HUDEP-2 (cell line): ENCODE data around the gene CD81.

Experiments used
- DNase-seq, 76 experiments: peaks; one replicate each; lab custom pipeline; 2025; ENCODE audit not compliant: unreplicated experiment in 76 of 76; lab: John Stamatoyannopoulos, UW

CD81 gene

GRCh38 chr11:2417856-2418692 is 41.0 kb downstream of the CD81 start:
- no peak for DNase-seq

- DNase-seq, result no peak
Observed at GRCh38 chr11:2418693-2419360, 41.7 kb downstream of the CD81 start.

- DNase-seq, result peak in 59 of 76 experiments; percentile 12 to 74 (median 49)
Observed at GRCh38 chr11:2419638-2420501, 42.8 kb downstream of the CD81 start.

- DNase-seq, result peak in 50 of 76 experiments; percentile 2 to 69 (median 43)
Observed at GRCh38 chr11:2420502-2421225, 43.6 kb downstream of the CD81 start.

GRCh38 chr11:2421226-2421994 is 44.3 kb downstream of the CD81 start:
- no peak for DNase-seq

- no peak for DNase-seq
Observed at GRCh38 chr11:2421996-2422395, 44.9 kb downstream of the CD81 start.

- DNase-seq, result no peak
Observed at GRCh38 chr11:2422461-2423156, 45.5 kb downstream of the CD81 start.

- DNase-seq, result no peak
Observed at GRCh38 chr11:2423157-2424025, 46.3 kb downstream of the CD81 start.

GRCh38 chr11:2424811-2425495 is 47.8 kb downstream of the CD81 start:
- no peak for DNase-seq

GRCh38 chr11:2425506-2425905 is 48.4 kb downstream of the CD81 start:
- DNase-seq, result no peak

GRCh38 chr11:2426221-2426620 is 49.1 kb downstream of the CD81 start:
- DNase-seq, result no peak

- DNase-seq, result no peak
Observed at GRCh38 chr11:2426826-2427521, 49.9 kb downstream of the CD81 start.

- DNase-seq, result peak in 1 of 76 experiments; percentile 41
Observed at GRCh38 chr11:2427721-2428321, 50.7 kb downstream of the CD81 start.

- DNase-seq, result peak in 67 of 76 experiments; percentile 10 to 82 (median 60)
Observed at GRCh38 chr11:2428322-2428795, 51.2 kb downstream of the CD81 start.

- DNase-seq, result no peak
Observed at GRCh38 chr11:2431395-2431794, 54.3 kb downstream of the CD81 start.

- no peak for DNase-seq
Observed at GRCh38 chr11:2432171-2432621, 55.1 kb downstream of the CD81 start.
